Astrocyte of the spinal cord (primary cell): ENCODE data around the gene ELP6.
"Not testable (repeated sequence)": the region's sequence is repeated elsewhere in the genome, so short reads cannot be mapped to it uniquely, and the experiment has no call there.

Experiments used
- DNase-seq: peaks from one replicate; pipeline ENCODE4 v3.0.0; 2011; ENCODE audit warnings: low read depth, low spot score
- H3K4me3 ChIP-seq: 2 replicates; pipeline ENCODE4 v1.5.1; 2011; ENCODE audit warnings: low read depth, mild to moderate bottlenecking, low read length, moderate library complexity
- in situ Hi-C: cut with HindIII; loops from 2 replicates; pipeline ENCODE4 v1.10.0; 2017; ENCODE audit warnings: low sequenced_read_pairs
- TF ChIP-seq, protein P1 (sequence below): IDR thresholded peaks from 2 replicates; pipeline ENCODE4 v1.5.1; 2012; ENCODE audit warnings: low read depth, mild to moderate bottlenecking, low read length, inconsistent platforms

The ELP6 gene

DNA sequence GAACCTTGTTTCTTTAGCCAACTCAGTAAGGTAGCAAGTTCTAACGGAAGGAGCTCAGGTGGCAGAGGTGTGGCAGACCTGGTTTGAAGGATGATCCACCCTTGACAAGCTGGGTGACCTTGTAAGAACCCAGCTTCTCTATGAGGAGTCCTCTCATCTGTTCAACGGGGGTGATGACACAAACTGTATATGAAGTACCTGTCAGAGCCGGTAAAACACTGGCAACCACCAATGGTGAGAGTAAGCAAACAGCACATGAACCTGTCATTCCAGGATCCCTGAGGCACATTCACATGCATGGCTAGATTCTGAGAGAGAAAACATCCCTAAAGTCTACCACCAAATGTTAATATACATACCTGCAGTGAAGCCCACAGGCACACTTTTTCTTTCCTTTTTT lies 40.1 kb downstream of the ELP6 start:
- in situ Hi-C loops, result no loop called here

GRCh38 chr3:47469616-47470015 lies 43.9 kb downstream of the ELP6 start:
- DNase-seq, result no peak
- in situ Hi-C loops, result no loop called here
- TF ChIP-seq, protein P1, sequence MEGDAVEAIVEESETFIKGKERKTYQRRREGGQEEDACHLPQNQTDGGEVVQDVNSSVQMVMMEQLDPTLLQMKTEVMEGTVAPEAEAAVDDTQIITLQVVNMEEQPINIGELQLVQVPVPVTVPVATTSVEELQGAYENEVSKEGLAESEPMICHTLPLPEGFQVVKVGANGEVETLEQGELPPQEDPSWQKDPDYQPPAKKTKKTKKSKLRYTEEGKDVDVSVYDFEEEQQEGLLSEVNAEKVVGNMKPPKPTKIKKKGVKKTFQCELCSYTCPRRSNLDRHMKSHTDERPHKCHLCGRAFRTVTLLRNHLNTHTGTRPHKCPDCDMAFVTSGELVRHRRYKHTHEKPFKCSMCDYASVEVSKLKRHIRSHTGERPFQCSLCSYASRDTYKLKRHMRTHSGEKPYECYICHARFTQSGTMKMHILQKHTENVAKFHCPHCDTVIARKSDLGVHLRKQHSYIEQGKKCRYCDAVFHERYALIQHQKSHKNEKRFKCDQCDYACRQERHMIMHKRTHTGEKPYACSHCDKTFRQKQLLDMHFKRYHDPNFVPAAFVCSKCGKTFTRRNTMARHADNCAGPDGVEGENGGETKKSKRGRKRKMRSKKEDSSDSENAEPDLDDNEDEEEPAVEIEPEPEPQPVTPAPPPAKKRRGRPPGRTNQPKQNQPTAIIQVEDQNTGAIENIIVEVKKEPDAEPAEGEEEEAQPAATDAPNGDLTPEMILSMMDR, result no peak
- H3K4me3 ChIP-seq, result no peak overlapping the region

More for the DNA sequence above, 40.1 kb downstream of the ELP6 start:
- no peak overlapping the region for H3K4me3 ChIP-seq
- no peak for DNase-seq
- TF ChIP-seq, protein P1, result no peak

DNA sequence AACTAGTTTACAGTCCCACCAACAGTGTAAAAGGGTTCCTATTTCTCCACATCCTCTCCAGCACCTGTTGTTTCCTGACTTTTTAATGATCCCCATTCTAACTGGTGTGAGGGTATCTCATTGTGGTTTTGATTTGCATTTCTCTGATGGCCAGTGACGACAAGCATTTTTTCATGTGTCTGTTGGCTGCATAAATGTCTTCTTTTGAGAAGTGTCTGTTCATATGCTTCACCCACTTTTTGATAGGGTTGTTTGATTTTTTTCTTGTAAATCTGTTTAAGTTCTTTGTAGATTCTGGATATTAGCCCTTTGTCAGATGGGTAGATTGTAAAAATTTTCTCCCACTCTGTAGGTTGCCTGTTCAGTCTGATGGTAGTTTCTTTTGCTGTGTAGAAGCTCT lies 45.2 kb downstream of the ELP6 start:
- in situ Hi-C loops, DNase-seq, H3K4me3 ChIP-seq: not testable (repeated sequence)

GRCh38 chr3:47464588-47464987 lies 48.9 kb downstream of the ELP6 start:
- no peak overlapping the region for H3K4me3 ChIP-seq
- in situ Hi-C loops, result no loop called here
- DNase-seq, result no peak
- TF ChIP-seq, protein P1, result no peak

- DNase-seq, H3K4me3 ChIP-seq, in situ Hi-C loops: not testable (repeated sequence)
These were observed 53.9 kb downstream of the ELP6 start for GRCh38 chr3:47459534-47460085.

GRCh38 chr3:47456984-47457383 lies 56.5 kb downstream of the ELP6 start:
- TF ChIP-seq, protein P1, result no peak
- in situ Hi-C loops, result no loop called here
- no peak overlapping the region for H3K4me3 ChIP-seq
- no peak for DNase-seq

DNA sequence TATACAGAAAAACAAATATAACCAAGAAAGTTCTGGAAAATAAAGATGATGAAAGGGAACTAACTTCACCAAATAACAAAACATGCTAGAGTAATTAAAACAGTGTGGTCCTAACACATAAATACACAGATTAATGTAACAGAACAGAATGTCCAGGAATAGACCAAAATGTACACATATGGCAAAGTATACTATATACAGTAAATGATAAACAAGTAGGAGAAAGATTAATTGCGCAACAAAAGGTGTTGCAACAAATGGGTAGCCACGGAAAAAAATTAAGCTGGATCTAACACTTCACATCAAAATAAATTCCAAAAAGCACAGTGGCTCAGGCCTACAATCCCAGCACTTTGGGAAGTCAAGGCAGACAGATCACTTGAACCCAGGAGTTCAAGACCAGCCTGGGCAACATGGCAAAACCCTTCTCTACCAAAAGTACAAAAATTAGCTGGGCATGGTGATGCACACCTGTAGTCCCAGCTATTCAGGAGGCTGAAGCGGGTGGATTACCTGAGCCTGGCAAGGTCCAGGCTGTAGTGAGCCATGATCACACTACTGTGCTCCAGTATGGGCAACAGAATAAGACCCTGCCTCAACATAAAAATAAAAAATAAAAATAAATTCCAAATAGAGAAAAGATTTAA lies 57.6 kb downstream of the ELP6 start:
- TF ChIP-seq, protein P1, result no peak
- no peak for DNase-seq
- no peak overlapping the region for H3K4me3 ChIP-seq
- in situ Hi-C loops, result no loop called here
